HEK293 (cell line): ENCODE data around the gene SAE1.

Source experiments
- BCL11A ChIP-seq: fragments of 450-650 bp; formaldehyde crosslinking; IDR thresholded peaks from 2 replicates; pipeline ENCODE4 v1.5.1; 2016; ENCODE audit warnings: low read depth, missing biosample characterization, missing genetic modification characterization
- BCL11B ChIP-seq: fragments of 450-650 bp; formaldehyde crosslinking; IDR thresholded peaks from 2 replicates; pipeline ENCODE4 v1.5.1; 2016; ENCODE audit warnings: low read depth, missing biosample characterization, missing genetic modification characterization
- FEZF1 ChIP-seq: fragments of 450-650 bp; formaldehyde crosslinking; IDR thresholded peaks from 2 replicates; pipeline ENCODE4 v1.5.1; 2016; ENCODE audit warnings: missing biosample characterization, missing genetic modification characterization
- HOXA7 ChIP-seq: sonication (generic); formaldehyde crosslinking; IDR thresholded peaks from 2 replicates; pipeline ENCODE4 v1.8.1; 2022; ENCODE audit warnings: missing genetic modification reagents, borderline replicate concordance
- SCRT1 ChIP-seq: fragments of 450-650 bp; formaldehyde crosslinking; IDR thresholded peaks from 2 replicates; pipeline ENCODE4 v1.5.1; 2016; ENCODE audit warnings: missing biosample characterization, missing genetic modification characterization, borderline replicate concordance
- TCF7L2 ChIP-seq: IDR thresholded peaks from 2 replicates; pipeline ENCODE4 v1.6.1; 2011; ENCODE audit warnings: low read depth, mild to moderate bottlenecking, inconsistent platforms, low read length, moderate library complexity, borderline replicate concordance
- YY1 ChIP-seq: fragments of 450-650 bp; formaldehyde crosslinking; IDR thresholded peaks from 2 replicates; pipeline ENCODE4 v1.5.1; 2018; ENCODE audit warnings: missing biosample characterization, missing genetic modification characterization
- ZBTB44 ChIP-seq: fragments of 450-650 bp; IDR thresholded peaks from 2 replicates; pipeline ENCODE4 v1.5.1; 2018; ENCODE audit warnings: missing biosample characterization, mild to moderate bottlenecking, missing genetic modification characterization
- ZBTB6 ChIP-seq: fragments of 450-650 bp; formaldehyde crosslinking; IDR thresholded peaks from 2 replicates; pipeline ENCODE4 v1.5.1; 2017; ENCODE audit warnings: missing biosample characterization, missing genetic modification characterization
- ZBTB7A ChIP-seq: fragments of 450-650 bp; formaldehyde crosslinking; IDR thresholded peaks from 2 replicates; pipeline ENCODE4 v1.5.1; 2016; ENCODE audit warnings: low read depth, missing biosample characterization, missing genetic modification characterization
- ZFP69B ChIP-seq: fragments of 450-650 bp; formaldehyde crosslinking; IDR thresholded peaks from 2 replicates; pipeline ENCODE4 v1.5.1; 2016; ENCODE audit warnings: missing biosample characterization, missing genetic modification characterization
- ZNF10 ChIP-seq: fragments of 450-650 bp; formaldehyde crosslinking; IDR thresholded peaks from 2 replicates; pipeline ENCODE4 v1.5.1; 2017; ENCODE audit warnings: missing biosample characterization, missing genetic modification characterization
- ZNF157 ChIP-seq: fragments of 450-650 bp; formaldehyde crosslinking; IDR thresholded peaks from 2 replicates; pipeline ENCODE4 v1.5.1; 2016; ENCODE audit warnings: missing biosample characterization, missing genetic modification characterization
- ZNF280D ChIP-seq: fragments of 450-650 bp; formaldehyde crosslinking; IDR thresholded peaks from 2 replicates; pipeline ENCODE4 v1.5.1; 2016; ENCODE audit warnings: missing biosample characterization, missing genetic modification characterization
- ZNF311 ChIP-seq: fragments of 450-650 bp; formaldehyde crosslinking; IDR thresholded peaks from 2 replicates; pipeline ENCODE4 v1.5.1; 2017; ENCODE audit warnings: missing biosample characterization, missing genetic modification characterization, borderline replicate concordance
- ZNF335 ChIP-seq: fragments of 450-650 bp; formaldehyde crosslinking; conservative IDR thresholded peaks from 2 replicates; pipeline ENCODE4 v1.5.1; 2016; ENCODE audit warnings: missing biosample characterization, missing genetic modification characterization
- ZNF341 ChIP-seq: fragments of 450-650 bp; formaldehyde crosslinking; IDR thresholded peaks from 2 replicates; pipeline ENCODE4; 2016; ENCODE audit warnings: low read depth, missing biosample characterization, missing genetic modification characterization
- ZNF350 ChIP-seq: fragments of 450-650 bp; formaldehyde crosslinking; IDR thresholded peaks from 2 replicates; pipeline ENCODE4 v1.5.0; 2017; ENCODE audit warnings: missing biosample characterization, mild to moderate bottlenecking, missing genetic modification characterization
- ZNF449 ChIP-seq: fragments of 450-650 bp; formaldehyde crosslinking; IDR thresholded peaks from 2 replicates; pipeline ENCODE4 v1.5.1; 2017; ENCODE audit warnings: missing biosample characterization, mild to moderate bottlenecking, missing genetic modification characterization, moderate library complexity
- ZNF514 ChIP-seq: fragments of 450-650 bp; formaldehyde crosslinking; IDR thresholded peaks from 2 replicates; pipeline ENCODE4 v1.5.1; 2016; ENCODE audit warnings: missing biosample characterization, missing genetic modification characterization
- ZNF530 ChIP-seq: fragments of 450-650 bp; formaldehyde crosslinking; IDR thresholded peaks from 2 replicates; pipeline ENCODE4 v1.5.1; 2016; ENCODE audit warnings: low read depth, missing biosample characterization, missing genetic modification characterization
- ZNF560 ChIP-seq: fragments of 450-650 bp; formaldehyde crosslinking; IDR thresholded peaks from 2 replicates; pipeline ENCODE4 v1.5.1; 2017; ENCODE audit warnings: missing biosample characterization, missing genetic modification characterization, borderline replicate concordance
- ZNF561 ChIP-seq: fragments of 450-650 bp; IDR thresholded peaks from 2 replicates; pipeline ENCODE4 v1.5.1; 2018; ENCODE audit warnings: missing biosample characterization, missing genetic modification characterization, borderline replicate concordance
- ZNF580 ChIP-seq: fragments of 450-650 bp; formaldehyde crosslinking; IDR thresholded peaks from 2 replicates; pipeline ENCODE4 v1.5.1; 2016; ENCODE audit warnings: missing biosample characterization, missing genetic modification characterization
- ZNF624 ChIP-seq: fragments of 450-650 bp; formaldehyde crosslinking; IDR thresholded peaks from 2 replicates; pipeline ENCODE4 v1.5.1; 2017; ENCODE audit warnings: missing biosample characterization, missing genetic modification characterization
- ZNF639 ChIP-seq: fragments of 450-650 bp; formaldehyde crosslinking; IDR thresholded peaks from 2 replicates; pipeline ENCODE4 v1.5.1; 2016; ENCODE audit warnings: missing biosample characterization, missing genetic modification characterization
- ZNF76 ChIP-seq: fragments of 450-650 bp; formaldehyde crosslinking; IDR thresholded peaks from 2 replicates; pipeline ENCODE4; 2016; ENCODE audit warnings: low read depth, missing biosample characterization, missing genetic modification characterization, borderline replicate concordance
- ZSCAN30 ChIP-seq: fragments of 450-650 bp; IDR thresholded peaks from 2 replicates; pipeline ENCODE4 v1.5.1; 2018; ENCODE audit warnings: missing biosample characterization, mild to moderate bottlenecking, missing genetic modification characterization, moderate library complexity
- ZSCAN4 ChIP-seq: fragments of 450-650 bp; formaldehyde crosslinking; IDR thresholded peaks from 2 replicates; pipeline ENCODE4 v1.5.1; 2017; ENCODE audit warnings: missing biosample characterization, missing genetic modification characterization

Gene SAE1

GRCh38 chr19:47241919-47242577 is 111.4 kb downstream of the SAE1 start (continued):
- no peak for TF ChIP-seq ZNF561 (tag by site-specific recombination)
- TF ChIP-seq ZNF335 (tag by site-specific recombination) = no peak
- no peak for TF ChIP-seq FEZF1 (tag by site-specific recombination)
- no peak for TF ChIP-seq ZNF449 (tag by site-specific recombination)
- TF ChIP-seq ZNF514 = no peak
- TF ChIP-seq ZNF530 = no peak
- TF ChIP-seq BCL11A (tag by site-specific recombination) = no peak
- no peak for TF ChIP-seq ZBTB44 (tag by site-specific recombination)
- no peak for TF ChIP-seq ZFP69B (tag by site-specific recombination)
- no peak for TF ChIP-seq SCRT1
- peak; percentile 8; the same call in 1 of the 2 replicates for TF ChIP-seq ZSCAN4 (tag by site-specific recombination)
- TF ChIP-seq ZNF341 (tag by site-specific recombination) = no peak
- TF ChIP-seq ZNF280D (tag by site-specific recombination) = 0 out of 2 replicates have a peak, but pooled peaks have one; percentile 65
- TF ChIP-seq ZSCAN30 (tag by site-specific recombination) = no peak
- TF ChIP-seq ZNF311 = no peak; the same call in 1 of the 2 replicates
- no peak for TF ChIP-seq ZNF157 (tag by site-specific recombination)
- TF ChIP-seq ZBTB6 (tag by site-specific recombination) = no peak
- TF ChIP-seq TCF7L2 = no peak
- TF ChIP-seq ZNF580 = peak; percentile 9; the same call in 1 of the 2 replicates
- TF ChIP-seq ZNF639 (tag by site-specific recombination) = no peak
- no peak for TF ChIP-seq YY1 (tag by site-specific recombination)
- no peak for TF ChIP-seq ZNF624 (tag by site-specific recombination)
- TF ChIP-seq ZNF350 (tag by site-specific recombination) = no peak
- no peak for TF ChIP-seq ZNF76
- TF ChIP-seq HOXA7 = no peak
- no peak for TF ChIP-seq ZNF560
- TF ChIP-seq ZNF10 (tag by site-specific recombination) = no peak
- TF ChIP-seq ZBTB7A = no peak
- 0 out of 2 replicates have a peak, but pooled peaks have one; percentile 7 for TF ChIP-seq BCL11B (tag by site-specific recombination)
